Posterior cingulate gyrus (tissue), 11 donors: ENCODE measurements around the gene AKAP6.
A peak's percentile ranks its signal among the peaks of the same experiment; 100 is the strongest.

Source experiments
- DNase-seq, 10 donors: peaks; one replicate each; pipeline versions ENCODE4 v3.0.0 to v3.0.0-alpha.2; 2020 to 2021; ENCODE audit warnings: mixed read lengths in 3 of 10
- intact Hi-C: fragments of 100-400 bp; cut with DNase I; formaldehyde crosslinking; loops from one replicate; pipeline ENCODE4 v1.15.1; 2023

The AKAP6 gene

DNA sequence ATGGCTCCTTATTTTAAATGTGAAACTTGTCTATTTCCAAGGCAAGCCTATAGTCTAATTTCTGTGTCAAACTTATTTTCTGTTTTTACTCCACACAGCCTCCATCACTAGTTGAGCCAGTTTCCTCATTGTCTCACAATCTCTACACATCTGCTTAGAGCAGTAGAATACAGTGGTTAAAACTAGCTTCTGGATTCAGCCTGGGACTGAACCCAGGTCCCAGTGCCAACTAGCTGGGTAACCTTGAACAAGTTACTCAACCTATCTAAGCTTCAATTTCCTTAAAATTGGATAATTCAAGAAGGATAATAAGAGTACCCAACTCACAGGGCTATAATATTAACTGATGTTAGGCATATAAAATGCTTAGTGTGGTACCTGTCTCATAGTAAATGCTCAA lies 304.8 kb downstream of the AKAP6 start:
- no peak for DNase-seq
- intact Hi-C loops, result no loop called here

GRCh38 chr14:32635061-32635719 lies 306.1 kb downstream of the AKAP6 start:
- no peak for DNase-seq
- intact Hi-C loops, result no loop called here

DNA sequence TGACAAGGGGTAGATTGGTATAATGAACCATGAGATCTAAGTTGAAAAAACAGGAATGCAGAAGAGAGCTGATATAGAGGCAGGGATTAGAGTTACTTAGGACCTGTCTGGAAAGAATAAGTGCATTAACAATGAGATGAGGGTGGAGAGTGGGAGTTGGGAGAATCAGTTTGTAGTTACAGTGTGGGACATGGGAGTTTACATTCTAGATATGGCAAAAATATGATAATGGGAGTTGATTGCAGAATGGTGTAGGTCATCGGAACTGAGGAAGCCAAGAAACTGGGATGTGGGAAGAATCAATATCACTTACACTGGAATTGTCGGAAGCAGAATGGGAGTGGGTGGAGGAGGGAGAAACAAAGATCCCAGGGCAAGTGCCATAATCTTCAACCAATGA lies 308.5 kb downstream of the AKAP6 start:
- DNase-seq, result no peak
- intact Hi-C loops, result no loop called here

- intact Hi-C loops, result no loop called here
- no peak for DNase-seq
These were observed 310.1 kb downstream of the AKAP6 start for GRCh38 chr14:32639208-32639607.

DNA sequence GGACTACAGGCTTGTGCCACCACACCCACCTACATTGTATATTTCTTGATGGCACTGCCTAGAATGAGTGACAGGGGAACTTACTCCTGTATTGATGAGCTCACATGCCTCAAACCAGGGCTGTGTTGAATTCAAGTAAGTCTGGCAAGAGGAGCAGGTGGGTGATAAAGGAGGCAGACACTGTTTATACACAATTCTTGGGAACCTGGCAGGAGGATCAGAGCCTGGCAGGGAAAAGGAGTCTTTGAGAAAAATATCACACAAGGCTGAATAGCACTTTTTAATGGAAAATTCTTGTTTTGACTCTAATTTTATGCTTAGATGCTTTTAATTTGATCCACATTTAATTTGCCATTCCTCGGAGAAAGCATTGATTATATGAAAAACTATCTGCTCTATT lies 316.5 kb downstream of the AKAP6 start:
- intact Hi-C loops, result no loop called here

DNA sequence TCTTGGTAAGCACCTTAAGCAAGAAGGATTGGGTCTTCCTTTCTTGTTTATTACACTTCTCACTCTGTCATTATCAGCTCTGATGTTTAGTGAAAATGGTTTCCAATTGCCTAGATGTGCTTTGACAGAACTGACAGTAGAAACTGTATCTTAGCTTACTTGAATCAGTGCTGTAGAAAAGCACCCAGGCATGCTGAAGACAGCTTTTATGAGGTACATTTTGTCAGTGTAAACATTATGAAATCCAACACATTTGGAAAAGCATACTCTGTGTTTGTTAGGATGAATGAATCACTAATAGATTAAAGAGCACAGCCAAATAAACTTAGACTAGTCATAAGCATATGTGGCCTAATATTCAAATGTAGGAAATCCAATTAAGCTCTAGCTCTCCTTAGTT lies 319.3 kb downstream of the AKAP6 start:
- DNase-seq, result no peak
- intact Hi-C loops, result no loop called here

More for the DNA sequence above, 316.5 kb downstream of the AKAP6 start:
- DNase-seq, result no peak

DNA sequence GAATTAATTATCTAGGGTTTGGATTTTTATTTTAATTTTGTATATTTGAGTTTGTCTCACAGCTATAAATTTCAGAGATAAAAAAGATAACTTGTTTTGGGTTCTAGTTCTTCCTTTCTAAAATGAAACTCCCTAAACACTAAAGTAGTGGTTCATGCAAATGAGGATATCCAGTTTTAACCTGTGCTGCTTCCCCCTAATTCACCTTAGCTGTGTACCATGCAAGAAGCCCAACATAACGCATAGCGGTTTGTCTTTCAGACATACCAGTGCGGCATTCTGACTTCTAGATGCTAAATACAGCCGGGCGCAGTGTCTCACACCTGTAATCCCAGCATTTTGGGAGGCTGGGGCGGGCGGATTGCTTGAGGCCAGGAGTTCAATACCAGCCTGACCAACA lies 320.9 kb downstream of the AKAP6 start:
- DNase-seq, result peak in 1 of 10 donors; percentile 27
- intact Hi-C loops, result no loop called here

GRCh38 chr14:32650665-32651064 lies 321.6 kb downstream of the AKAP6 start:
- no peak for DNase-seq
- intact Hi-C loops, result no loop called here

DNA sequence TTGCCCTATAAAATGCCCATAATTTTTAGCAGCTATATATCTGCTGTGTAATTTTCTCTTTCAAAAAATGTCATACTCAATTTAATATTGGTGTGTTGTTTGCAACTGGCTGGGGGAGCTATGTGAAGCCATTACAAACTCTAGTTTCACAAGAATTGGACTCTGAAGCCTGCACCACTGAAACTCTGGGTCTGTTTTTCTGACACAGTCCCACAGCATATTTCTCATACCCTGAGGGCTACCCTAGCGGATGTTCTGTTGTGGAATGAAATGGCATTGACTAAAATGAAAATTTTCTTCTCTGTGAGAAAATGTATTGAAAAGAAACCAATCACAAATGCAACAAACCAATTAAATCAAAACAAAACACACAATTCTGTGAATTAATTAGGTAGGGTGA lies 325.0 kb downstream of the AKAP6 start:
- DNase-seq, result no peak
- intact Hi-C loops, result no loop called here

GRCh38 chr14:32656601-32657000 lies 327.5 kb downstream of the AKAP6 start:
- DNase-seq, result no peak
- intact Hi-C loops, result no loop called here

GRCh38 chr14:32657081-32657480 lies 328.0 kb downstream of the AKAP6 start:
- intact Hi-C loops, result no loop called here
- peak in 5 of 10 donors; percentile 12 to 41 (median 23) for DNase-seq

DNA sequence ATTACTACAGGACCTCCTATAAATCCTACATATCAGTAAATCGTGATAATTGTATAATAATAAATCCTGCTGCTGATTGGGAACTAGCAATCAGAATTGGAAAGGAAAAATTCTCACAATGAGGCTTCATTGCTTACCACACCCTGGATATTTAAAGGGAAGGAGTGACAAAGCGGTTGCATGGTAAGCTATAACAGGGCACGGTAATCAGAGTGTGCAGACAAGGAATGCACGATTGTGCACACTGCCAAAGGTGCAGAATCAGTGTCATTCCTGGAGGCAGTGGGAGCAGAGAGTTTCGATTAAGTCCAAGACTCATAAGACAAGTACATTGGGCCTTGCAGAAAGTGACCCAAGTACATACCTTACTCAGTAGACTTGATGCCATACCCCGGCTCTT lies 332.1 kb downstream of the AKAP6 start:
- no peak for DNase-seq
- intact Hi-C loops, result no loop called here

DNA sequence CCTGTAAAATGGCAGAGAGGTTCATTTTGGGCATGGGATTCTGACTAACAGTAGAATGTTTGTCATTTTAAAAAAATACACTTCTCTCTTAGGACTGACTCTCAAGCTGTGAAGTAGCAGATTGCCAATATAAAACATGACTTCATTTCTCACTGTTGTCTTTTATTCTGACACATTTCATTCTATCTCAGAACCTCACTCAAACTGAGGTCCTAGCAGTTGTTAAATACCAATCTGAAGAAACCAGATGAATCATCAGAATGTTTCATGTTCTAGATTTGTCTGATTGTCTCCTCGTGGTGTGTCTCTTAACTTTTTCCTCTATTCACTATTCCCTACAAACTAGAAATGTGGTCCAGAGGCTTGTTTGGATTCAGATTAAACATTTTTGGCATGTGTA lies 333.1 kb downstream of the AKAP6 start:
- DNase-seq, result no peak
- intact Hi-C loops, result no loop called here

- no peak for DNase-seq
- intact Hi-C loops, result no loop called here
These were observed 337.2 kb downstream of the AKAP6 start for GRCh38 chr14:32666308-32666707.

GRCh38 chr14:32667287-32667686 lies 338.2 kb downstream of the AKAP6 start:
- DNase-seq, result no peak
- intact Hi-C loops, result no loop called here

DNA sequence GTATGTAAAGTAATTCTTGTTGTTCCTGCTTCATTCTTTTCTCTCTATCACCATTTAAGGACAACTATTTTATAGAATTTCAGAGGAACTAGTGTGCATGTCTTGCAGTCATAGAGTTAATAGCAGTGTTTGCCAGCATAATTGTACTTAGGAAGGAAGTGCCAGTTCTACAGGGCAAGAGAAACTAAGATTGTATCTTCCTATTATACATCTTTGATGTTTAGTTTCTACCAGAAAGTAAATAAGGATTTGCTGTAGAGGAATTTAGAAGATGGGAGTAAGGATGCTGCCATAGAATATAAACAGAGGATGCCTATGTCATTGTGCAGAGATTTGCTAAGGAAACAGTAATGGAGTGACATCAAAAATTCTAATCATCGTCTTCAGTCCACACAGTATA lies 338.7 kb downstream of the AKAP6 start:
- intact Hi-C loops, result no loop called here
- DNase-seq, result no peak

- no peak for DNase-seq
- intact Hi-C loops, result no loop called here
These were observed 340.3 kb downstream of the AKAP6 start for GRCh38 chr14:32669391-32669790.

DNA sequence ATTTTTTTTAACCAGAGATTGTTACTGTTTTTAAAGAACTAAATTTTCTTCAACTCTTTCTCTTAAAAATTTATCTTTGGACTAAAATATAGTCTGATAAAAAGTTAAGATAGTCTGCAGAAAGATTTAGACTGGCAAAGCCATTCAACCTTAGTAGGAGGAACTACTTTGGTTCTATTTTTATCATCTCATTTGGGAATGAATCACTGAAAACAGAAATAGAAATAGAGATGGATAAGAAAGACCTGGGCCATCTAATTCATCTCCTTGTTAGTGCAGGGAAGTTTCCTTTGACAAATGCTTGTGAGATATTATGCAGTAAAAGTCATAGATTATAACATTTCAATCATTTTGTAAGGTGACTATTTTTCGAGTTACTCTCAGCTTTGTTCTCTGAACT lies 346.3 kb downstream of the AKAP6 start:
- DNase-seq, result no peak
- intact Hi-C loops, result no loop called here

DNA sequence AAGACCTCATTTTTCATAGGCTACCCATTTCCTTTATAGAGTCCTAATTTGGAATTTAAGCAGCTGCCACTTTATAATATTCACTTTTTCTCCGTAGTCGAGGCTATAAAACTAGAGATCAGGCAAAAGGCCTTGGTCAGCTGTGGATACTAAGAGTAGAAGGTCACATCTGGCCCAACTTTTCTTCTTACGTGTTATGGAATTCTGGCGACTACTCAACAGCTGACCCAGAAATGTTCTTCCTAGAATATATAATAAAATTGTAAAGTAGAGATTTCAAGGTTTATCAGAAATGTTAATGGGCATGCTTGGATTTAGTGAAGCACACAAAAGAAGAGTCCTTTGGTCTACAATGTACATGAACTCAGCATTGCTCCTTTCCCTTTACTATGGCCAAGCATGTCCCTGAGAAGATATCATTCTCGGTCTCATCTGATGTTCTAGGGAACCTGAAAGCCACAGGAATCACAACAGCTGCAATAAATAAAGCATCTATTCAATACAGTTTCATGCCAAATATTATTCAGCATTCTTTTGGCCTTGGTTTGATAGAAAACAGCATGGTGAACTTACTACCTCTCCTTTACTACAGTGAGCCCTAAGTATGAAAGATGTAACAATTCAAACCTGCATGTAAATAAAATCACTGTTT lies 348.2 kb downstream of the AKAP6 start:
- intact Hi-C loops, result no loop called here
- no peak for DNase-seq

GRCh38 chr14:32678088-32678487 lies 349.0 kb downstream of the AKAP6 start:
- no peak for DNase-seq
- intact Hi-C loops, result no loop called here

- intact Hi-C loops, result no loop called here
- DNase-seq, result no peak
These were observed 351.0 kb downstream of the AKAP6 start for GRCh38 chr14:32679927-32680612.

- intact Hi-C loops, result no loop called here
- DNase-seq, result no peak
These were observed 352.5 kb downstream of the AKAP6 start for GRCh38 chr14:32681598-32681997.
